Transverse colon (tissue), 3 donors: Measurements from ENCODE around the gene PUDP.

Experiments used
- EP300 ChIP-seq: sonication (generic); formaldehyde crosslinking; IDR thresholded peaks from one replicate; pipeline ENCODE4 v1.6.1; 2017; ENCODE audit warnings: antibody characterized with exemption, low read depth
- TF ChIP-seq, protein P1 (sequence below), 5 experiments: fragments of 200-600 bp in 3 of 5; fragments of 450-650 bp in 2 of 5; sonication (generic) in 3 of 5; IDR thresholded peaks; 1 replicate in 2 of 5; 2 replicates in 3 of 5; pipeline ENCODE4 v1.5.1; 2016 to 2017; ENCODE audit warnings: antibody characterized with exemption in 5 of 5, inconsistent platforms in 3 of 5, mild to moderate bottlenecking in 2 of 5, moderate library complexity in 1 of 5

- TF ChIP-seq, protein P1, sequence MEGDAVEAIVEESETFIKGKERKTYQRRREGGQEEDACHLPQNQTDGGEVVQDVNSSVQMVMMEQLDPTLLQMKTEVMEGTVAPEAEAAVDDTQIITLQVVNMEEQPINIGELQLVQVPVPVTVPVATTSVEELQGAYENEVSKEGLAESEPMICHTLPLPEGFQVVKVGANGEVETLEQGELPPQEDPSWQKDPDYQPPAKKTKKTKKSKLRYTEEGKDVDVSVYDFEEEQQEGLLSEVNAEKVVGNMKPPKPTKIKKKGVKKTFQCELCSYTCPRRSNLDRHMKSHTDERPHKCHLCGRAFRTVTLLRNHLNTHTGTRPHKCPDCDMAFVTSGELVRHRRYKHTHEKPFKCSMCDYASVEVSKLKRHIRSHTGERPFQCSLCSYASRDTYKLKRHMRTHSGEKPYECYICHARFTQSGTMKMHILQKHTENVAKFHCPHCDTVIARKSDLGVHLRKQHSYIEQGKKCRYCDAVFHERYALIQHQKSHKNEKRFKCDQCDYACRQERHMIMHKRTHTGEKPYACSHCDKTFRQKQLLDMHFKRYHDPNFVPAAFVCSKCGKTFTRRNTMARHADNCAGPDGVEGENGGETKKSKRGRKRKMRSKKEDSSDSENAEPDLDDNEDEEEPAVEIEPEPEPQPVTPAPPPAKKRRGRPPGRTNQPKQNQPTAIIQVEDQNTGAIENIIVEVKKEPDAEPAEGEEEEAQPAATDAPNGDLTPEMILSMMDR (IDR thresholded peaks at IDR 0.05), result no peak
- TF ChIP-seq EP300, result no peak
These were observed 41.3 kb downstream of the PUDP start for GRCh38 chrX:7106649-7107048.
